HG02970 (cell line): ENCODE results near the gene CPEB2.

ENCODE experiments used
- ATAC-seq: cut with Tn5 transposase; IDR thresholded peaks from one replicate; pipeline ENCODE4 v1.9.1; 2021; ENCODE audit warnings: mild to moderate bottlenecking, moderate library complexity, moderate number of reproducible peaks; ENCODE audit not compliant: unreplicated experiment, low FRiP score

Gene CPEB2

DNA sequence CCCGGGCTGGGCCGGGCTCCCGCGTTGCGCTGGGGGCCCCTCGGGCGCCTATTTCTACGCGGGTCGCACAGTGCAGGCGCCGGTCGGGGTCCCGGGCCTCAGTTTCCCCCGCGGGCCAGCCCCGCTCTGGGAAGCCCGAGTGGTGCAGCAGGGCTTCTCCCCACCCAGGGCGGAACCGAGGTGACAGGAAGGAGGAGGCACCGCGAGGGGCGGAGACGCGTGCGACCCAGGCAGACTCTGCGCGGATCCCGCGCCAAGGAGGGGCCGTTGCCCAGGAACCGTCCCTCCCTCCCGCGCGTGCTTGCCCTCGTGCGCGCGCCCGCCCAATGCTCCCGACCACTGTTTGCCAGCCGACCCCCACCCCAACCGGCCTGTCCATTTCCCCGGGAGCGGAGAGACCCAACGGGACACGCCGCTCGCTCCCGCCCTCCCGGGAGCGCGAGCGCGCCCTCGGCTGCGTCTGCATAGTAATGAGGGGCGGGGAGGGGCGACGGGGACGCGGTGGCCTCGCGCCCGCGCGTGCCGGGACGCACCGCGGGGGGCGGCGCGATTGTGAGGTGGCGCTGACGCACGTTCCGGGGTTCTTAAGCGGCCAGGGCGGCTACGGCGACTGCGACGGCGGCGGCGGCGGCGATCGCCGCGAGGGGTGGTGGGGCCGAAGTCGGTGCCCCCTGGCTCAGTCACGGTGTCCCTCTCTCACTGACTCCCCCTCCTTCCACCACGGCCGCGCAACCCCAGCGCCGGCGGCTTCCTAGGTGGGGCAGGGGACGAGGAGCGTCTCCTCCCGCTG, at the start of gene CPEB2:
CPEB2 (plus strand) TSS at position 613 of the 790 bp plus-strand sequence. CDS start 193 bp downstream, outside the sequence.
- peak; percentile 68 for ATAC-seq

DNA sequence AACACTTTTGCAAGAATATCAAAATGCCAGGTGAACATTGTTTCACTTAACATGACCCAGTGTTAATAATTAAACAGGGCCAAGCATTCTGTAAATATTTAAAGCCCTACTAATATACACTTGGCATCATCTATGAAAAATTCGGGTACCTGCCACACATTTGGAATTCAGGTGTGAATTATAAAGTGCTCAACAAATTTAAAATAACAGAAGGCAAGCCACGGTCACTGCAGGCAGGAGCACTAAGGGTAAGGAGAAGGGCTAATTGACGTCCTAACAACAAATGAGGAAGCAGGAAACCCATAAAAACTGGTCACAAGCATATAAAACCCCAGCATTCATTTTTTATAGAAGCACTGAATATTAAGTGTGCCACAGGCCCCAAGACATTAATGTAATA, 43.8 kb upstream of the CPEB2 start:
- ATAC-seq = no peak

DNA sequence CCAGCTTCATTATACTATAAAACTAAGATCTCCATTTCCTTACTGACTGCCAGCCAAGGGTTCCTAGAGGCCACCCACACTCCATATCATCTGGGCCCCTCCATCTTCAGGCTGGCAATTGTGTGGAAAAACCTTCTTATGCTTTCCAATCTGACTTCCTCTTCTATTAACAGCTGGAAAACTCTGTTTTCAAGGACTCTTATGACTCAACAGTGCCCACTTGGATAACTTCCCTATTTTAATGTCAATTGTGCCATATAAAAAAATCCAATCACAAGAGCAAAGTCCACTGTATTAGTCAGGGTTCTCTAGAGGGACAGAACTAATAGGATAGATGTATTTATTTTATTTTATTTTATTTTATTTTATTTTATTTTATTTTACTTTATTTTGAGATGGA, 41.0 kb upstream of the CPEB2 start:
- no peak for ATAC-seq

DNA sequence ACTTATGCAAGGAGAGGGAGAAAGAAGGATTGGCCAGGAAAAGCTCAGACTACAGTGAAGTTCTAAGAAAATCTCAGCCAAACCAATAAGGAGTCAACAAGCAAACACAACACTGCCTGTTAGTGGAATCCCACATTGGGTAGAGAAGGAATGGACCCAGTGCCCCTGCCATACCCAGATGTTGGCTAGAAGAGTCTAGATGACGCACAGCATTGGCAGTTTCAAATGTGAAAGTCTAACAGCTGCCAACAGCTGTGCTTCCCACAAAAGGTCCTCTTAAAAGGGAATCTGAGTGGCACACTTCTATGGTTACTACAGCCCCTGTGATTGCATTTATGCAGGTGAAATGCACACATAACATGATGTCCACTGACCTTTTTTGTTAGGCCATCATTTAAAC, 37.2 kb upstream of the CPEB2 start:
- ATAC-seq = no peak

DNA sequence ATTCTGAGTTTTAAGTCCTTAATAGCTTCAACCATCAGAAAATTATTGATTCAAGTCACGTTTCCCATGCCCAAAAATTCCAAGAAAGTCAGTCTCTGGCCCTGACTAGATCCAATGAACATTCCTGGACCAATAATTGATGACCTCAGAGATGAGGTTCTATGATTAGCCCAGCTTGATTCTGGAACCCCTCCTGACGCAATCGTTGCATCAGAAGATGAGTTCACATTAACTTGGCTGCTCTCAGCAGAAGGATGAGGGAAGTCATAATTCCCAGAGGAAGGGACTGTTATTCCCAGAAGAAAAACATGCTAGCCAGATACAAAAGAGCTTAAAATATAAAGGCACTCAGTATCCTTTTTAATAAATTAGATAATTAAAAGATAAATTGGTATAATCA, 34.3 kb upstream of the CPEB2 start:
- no peak for ATAC-seq

DNA sequence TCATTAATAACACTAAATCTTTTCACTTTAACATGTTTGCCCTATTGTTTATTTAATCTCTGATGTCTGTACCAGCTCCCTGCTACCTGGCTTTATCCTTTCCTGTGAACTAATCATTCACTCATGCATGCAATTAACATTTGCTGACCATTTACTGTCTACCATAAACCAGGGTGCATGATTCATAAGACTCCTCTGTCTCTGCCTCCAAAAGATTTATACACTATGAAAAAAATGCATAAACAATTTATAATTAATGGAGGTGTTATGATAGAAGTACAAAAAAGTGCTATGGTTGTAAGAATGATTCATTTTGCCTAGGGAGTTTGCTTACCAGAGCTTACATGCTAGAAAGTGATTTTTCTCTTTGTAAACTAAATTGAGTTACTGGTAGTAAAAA, 24.5 kb upstream of the CPEB2 start:
- no peak for ATAC-seq

DNA sequence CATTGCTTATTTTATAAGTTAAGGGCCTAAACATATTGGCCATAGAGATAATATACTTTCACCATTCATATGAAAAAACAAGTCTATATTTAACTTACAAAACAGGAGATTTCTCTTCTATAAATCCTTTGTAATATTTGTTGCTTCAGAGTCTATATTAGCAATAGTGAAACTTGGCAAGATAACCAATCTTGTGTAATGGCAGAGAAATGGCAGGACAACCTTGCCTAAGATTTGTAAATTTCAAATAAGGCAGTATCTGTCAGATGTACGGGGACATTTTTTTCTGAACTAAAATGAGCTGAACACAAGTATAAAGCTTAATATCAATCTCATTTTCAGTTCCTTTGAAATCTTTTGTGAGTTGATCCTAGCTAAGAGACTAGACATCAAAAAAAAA, 17.8 kb upstream of the CPEB2 start:
- ATAC-seq = no peak

DNA sequence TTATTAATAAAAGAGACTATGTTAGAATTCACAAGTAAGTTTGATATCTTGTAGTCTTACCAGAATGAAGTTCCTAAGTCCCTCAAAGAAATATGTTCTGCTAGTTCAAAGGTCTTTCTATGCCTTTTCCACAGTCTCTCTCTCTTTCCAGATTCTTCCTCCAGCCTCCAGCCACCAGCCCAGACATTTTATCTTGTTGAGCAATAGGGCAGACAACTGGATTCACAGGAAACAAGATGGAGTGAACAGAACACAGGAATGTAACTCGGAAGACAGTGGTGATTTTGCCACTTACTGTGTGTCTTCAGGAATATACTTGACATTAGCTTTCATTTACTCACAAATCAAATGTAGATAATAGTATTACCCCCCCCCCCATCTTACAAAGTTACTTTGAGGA, 17.1 kb upstream of the CPEB2 start:
- ATAC-seq = no peak

DNA sequence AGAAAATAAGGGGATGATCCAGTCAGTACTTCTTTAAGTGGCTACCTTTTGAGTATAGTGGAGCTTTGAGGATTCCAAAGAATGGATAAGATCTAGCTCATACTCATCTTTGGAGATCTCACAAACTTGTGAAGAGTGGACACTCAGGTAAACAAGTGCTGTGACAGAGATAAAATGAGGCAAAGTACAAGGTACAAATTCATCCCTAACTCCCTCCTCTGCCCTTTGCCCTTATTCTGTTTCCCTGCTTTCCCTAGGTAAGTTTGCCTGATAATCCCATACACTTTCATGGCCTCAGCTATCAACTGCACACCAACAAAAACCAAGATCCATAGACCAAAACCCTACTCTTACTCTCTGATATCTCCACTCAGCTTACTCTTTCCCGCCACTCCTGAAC, 16.4 kb upstream of the CPEB2 start:
- ATAC-seq = no peak

DNA sequence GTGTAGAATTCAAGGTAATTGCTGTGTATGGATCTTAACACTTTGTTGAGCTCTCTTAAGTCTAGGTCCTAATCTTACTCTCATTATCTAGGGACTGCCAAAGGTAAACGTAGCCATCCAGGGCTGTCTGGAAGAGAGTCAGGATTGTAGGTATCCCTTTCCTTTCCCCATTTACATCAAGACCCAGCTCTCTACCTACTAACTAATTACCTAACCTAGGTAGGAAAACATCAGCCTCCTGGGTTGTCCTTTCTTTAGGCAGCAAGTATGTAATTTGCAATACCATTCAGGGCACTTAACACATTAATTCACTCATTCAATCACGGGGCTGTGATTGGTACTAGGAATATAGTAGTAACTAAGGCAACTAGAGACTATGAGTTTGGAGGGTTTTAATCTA, 15.2 kb upstream of the CPEB2 start:
- ATAC-seq = no peak

DNA sequence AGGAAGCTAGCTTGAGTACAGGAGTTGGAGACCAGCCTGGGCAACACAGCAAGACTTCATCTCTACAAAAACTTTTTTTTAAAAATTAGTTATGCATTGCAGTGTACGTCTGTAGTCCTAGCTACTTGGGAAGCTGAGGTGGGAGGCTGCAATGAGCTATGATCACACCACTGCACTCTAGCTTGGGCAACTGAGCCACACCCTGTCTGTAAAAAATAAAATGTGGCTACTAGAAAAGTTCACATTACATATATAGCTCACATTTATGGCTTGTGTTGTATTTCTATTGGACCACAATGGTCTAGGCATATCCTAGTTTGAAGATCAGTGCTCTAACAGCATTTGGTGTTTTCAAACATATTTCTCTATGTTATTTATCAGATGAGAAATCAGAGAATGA, 11.8 kb upstream of the CPEB2 start:
- no peak for ATAC-seq

DNA sequence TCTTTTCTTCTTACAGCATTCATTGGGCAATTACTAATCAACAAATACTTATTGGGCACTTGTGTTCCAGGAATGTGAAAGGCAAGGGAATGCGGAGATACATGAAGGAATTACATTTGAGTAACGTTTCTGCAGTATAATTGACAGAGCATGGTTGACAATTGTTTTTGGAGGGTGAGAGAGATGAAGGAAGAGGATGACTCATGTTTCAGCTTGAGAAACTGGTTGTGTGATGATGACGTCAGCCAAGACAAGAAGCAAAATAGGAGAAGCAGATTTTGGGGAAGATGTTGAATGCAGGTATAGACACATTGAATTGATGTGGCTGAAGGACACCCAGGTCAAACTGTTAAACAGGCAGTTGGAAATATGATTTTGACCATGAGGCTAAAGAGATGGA, 8.0 kb upstream of the CPEB2 start:
- no peak for ATAC-seq

DNA sequence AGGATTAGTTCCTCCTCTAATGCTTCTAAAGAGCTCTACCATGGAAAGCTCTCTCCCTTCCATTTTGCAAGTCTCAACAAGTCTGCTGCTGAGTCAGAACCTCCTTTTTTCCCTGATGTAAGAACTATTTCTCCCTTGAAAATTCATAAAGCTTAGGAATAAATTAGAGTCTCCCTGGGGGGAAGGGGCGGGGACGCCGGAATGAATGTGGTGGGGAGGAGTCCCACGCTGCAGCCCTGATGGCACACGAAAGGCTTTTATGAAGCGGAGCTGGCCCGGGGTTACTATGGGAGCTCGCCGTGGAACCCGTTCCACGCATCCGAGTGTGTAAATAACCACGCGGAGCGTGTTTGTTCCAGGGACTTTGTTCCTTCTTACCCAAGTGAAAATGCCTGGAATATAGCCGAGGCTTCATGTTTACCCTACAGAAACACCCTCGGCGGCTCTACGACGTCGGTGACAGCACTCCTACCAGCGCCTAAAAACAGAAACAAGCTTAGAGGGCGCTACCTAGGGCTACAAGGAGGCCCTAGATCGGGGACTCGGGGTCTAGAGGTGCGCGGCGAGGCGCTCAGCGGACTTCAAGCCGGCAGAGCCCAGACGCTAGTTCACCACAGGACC, 923 bp upstream of the CPEB2 start:
- peak; percentile 25 for ATAC-seq

DNA sequence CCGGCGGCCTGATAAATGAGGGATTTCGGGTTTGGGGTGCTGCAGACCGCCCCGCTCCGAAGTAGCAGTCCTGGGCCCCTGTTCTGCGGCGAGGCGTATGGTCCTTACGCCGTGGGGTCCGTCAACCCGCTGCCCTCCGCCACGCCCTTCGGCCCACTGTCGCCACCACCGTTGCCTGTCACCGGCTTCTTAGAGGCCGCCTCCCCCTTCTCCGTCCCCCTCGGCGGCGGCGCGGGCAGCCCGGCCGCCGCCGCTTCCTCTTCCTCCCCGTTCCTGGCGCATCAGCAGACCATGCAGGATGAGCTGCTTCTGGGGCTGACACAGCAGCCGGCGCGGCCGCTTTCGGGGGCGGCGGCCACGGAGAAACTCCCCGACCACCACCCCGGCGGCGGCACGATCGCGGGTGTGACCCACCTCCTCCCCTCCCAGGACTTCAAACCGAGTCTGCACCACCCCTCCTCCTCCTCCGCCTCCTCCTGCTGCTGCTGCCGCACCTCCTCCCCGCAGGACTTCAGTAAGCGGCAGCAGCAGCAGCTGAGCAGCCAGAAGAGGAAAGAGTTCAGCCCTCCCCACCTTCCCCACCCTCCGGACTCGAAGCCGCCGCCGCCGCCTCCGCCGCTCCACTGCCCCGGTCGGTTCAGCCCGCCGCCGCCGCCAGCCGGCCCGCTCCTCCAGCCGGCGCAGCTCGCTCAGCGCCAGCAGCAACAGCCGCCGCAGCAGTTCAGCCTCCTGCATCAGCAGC, 549 bp downstream of the CPEB2 start:
- peak; percentile 14 for ATAC-seq

DNA sequence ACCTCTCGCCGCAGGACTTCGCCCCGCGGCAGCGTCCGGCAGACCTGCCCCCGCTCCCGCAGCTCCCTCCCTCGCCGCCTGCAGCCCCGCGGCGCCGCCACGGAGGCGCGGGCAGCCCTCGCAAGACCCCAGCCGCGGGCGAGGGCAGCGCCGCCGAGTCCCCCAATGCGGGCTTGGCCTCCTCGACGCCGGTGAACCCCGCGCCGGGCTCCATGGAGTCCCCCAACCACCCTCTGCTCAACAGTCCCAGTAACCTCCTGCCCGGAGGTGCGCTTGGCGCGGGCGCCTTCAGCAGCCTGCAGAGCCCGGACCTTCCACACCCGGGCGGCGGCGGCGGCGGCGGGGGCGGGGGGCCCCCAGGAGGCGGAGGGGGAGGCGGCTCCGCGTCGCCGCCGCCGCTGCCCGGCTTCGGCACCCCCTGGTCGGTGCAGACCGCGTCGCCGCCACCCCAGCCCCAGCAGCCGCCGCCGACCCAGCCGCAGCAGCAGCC, 1.2 kb downstream of the CPEB2 start:
- no peak for ATAC-seq

DNA sequence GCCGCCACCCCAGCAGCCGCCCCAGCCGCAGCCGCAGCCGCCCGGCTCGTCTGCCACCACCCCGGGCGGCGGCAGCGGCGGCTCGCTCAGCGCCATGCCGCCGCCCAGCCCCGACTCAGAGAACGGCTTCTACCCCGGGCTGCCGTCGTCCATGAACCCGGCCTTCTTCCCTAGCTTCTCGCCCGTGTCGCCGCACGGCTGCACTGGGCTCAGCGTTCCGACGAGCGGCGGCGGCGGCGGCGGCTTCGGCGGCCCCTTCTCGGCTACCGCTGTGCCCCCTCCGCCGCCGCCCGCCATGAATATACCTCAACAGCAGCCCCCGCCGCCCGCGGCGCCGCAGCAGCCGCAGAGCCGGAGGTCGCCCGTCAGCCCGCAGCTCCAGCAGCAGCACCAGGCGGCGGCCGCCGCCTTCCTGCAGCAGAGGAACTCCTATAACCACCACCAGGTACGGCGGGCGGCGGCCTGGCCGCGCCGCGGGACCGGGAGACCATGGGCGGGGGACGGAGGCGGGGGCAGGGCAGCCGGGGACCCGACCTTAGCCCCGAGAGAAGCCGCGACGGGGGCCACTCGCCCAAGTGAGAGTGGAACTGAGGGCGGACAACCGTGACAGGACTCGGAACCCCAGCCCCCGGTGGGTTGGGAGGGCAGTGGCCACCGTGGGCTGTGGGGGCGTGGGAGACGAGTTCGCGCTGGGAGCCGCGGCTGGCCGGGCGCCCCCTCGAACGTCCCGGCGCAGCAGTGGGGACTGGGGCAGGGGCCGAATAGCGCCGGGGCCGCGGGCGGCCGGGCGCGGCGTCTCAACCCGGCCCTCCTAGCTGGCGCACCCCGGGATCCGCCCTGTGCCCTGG, 1.8 kb downstream of the CPEB2 start:
- no peak for ATAC-seq

DNA sequence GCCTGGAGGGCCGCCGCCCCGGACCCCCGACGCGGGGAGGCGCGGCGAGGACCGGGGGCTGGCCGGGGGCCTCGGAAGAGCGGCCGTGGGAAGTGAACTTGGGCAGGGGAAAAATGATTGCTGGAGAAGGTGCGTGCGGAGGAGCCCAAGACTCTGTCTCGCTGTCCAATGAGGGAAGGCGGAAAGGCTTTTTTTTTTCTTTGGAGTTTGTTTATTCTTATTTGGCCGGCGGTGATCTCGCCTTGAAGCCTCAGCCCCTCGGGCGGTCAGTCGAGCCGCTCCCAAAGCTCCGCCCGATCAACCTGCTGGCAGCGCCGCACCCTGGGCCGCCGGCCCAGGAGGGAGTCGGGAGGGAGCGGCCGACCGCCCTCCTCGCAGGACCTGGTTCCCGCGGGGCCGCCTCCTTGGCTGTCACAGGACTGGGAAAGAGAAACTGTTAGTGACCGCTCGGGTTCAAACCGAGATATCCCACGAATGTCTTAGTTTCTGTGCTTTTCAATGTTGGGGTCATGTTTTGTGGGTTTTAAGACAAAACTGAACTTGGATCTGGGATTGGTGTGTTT, 2.5 kb downstream of the CPEB2 start:
- ATAC-seq = no peak

DNA sequence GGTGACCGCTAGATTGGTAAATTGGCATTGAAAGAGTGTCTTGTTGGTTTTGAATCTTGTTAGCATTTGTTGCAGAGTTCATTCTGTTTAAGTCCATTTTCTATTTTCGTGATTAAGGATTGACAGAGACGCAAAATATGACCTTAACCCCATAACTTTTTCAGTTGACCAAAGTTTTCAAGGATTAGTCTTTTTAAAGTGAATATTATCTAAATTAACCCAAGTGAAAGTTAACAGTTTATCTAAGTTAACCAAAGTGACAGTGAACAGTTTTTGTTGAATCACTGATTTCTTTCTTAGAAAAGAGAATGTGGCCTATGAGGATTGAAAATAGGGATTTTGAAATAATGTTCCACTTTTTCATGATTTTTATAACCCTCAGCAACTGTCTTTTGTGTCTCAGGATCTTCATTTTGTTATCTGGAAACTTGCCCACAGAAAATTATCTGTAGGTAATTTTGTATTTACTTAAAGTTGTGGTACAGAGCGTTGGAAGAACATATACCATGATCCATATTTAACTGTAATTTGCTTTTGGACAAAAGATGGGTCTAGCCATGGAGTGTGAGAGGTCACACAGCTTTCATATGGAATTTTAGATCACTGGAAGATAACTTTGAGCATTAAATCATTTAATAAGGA, 3.3 kb downstream of the CPEB2 start:
- no peak for ATAC-seq

DNA sequence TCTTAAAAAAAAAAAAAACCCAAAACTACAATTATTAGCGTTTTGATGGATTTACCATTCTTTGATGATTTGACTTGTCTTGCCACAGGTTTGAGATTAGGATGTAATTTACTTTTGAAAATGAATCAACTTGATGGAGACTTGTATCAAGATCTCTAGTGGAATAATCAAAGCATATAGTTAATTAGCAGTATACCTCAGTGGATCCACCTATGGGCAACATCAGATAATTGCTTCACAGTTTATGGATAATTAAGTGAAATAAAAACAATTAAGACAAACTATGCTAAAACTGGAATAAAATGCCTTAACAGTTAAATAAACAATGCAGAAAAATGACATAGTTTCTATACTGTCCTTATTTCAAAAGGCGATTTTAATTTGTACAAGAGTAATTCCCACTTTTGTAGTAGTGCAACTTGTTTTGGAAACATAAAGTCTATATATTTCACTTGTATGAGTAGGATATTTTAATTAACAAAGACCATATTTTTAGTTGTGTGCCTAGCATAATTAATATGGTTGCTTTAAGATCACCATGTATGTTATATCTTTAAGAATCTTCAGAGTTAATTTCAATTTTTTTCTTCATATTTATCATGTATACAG, 4.2 kb downstream of the CPEB2 start:
- no peak for ATAC-seq
